Esophagus squamous epithelium (tissue), 4 donors: ENCODE data around the gene SH3RF2.

Source experiments
- CTCF ChIP-seq, 6 experiments: fragments of 450-650 bp in 4 of 6; fragments of 200-600 bp in 2 of 6; sonication (generic) in 2 of 6; IDR thresholded peaks; one replicate each; pipeline ENCODE4 v1.5.1; 2016 to 2019; ENCODE audit warnings: antibody characterized with exemption in 6 of 6, mild to moderate bottlenecking in 4 of 6, moderate library complexity in 4 of 6
- POLR2A ChIP-seq, 4 donors: fragments of 450-650 bp; IDR thresholded peaks; one replicate each; pipeline ENCODE4 v1.6.1; 2017; ENCODE audit warnings: antibody characterized with exemption in 4 of 4, mild to moderate bottlenecking in 4 of 4, moderate library complexity in 3 of 4

- TF ChIP-seq POLR2A (IDR thresholded peaks at IDR 0.05), result no peak
- no peak for TF ChIP-seq CTCF (IDR thresholded peaks at IDR 0.05)
Measured at GRCh38 chr5:146025114-146025680, 88.8 kb downstream of the SH3RF2 start.
